GM19351 (cell line): ENCODE data around the gene PLEKHM2.

ENCODE experiments used
- ATAC-seq: cut with Tn5 transposase; IDR thresholded peaks from one replicate; pipeline ENCODE4 v1.9.1; 2021; ENCODE audit warnings: mild to moderate bottlenecking, moderate library complexity; ENCODE audit not compliant: unreplicated experiment

PLEKHM2 gene

GRCh38 chr1:15737324-15738319 is 53.5 kb downstream of the PLEKHM2 start:
- ATAC-seq: no peak

GRCh38 chr1:15738416-15739113 is 54.4 kb downstream of the PLEKHM2 start:
- ATAC-seq: no peak

- ATAC-seq: no peak
Observed at GRCh38 chr1:15739259-15739658, 55.1 kb downstream of the PLEKHM2 start.

GRCh38 chr1:15739745-15740144 is 55.6 kb downstream of the PLEKHM2 start:
- ATAC-seq: no peak

GRCh38 chr1:15740924-15741850 is 57.1 kb downstream of the PLEKHM2 start:
- ATAC-seq: peak; percentile 53

GRCh38 chr1:15742339-15742801 is 58.2 kb downstream of the PLEKHM2 start, which contains the start of gene TMEM82:
TMEM82 (plus strand) TSS chr1:15742499; CDS start chr1:15742560, 61 bp downstream.
- ATAC-seq: no peak

- ATAC-seq: no peak
Observed at GRCh38 chr1:15744122-15744679, 60.1 kb downstream of the PLEKHM2 start.

- no peak for ATAC-seq
Observed at GRCh38 chr1:15747378-15747777, 63.3 kb downstream of the PLEKHM2 start.

- no peak for ATAC-seq
Observed at GRCh38 chr1:15748264-15748663, 64.1 kb downstream of the PLEKHM2 start.

- no peak for ATAC-seq
Observed at GRCh38 chr1:15748690-15749398, 64.7 kb downstream of the PLEKHM2 start.

- ATAC-seq: no peak
Observed at GRCh38 chr1:15749399-15750291, 65.5 kb downstream of the PLEKHM2 start.

- no peak for ATAC-seq
Observed at GRCh38 chr1:15750924-15751323, 66.8 kb downstream of the PLEKHM2 start.

- ATAC-seq: no peak
Observed at GRCh38 chr1:15751717-15752116, 67.6 kb downstream of the PLEKHM2 start.

GRCh38 chr1:15753776-15754175 is 69.7 kb downstream of the PLEKHM2 start:
- no peak for ATAC-seq

GRCh38 chr1:15755021-15755645 is 71.0 kb downstream of the PLEKHM2 start:
- no peak for ATAC-seq

GRCh38 chr1:15755646-15756040 is 71.5 kb downstream of the PLEKHM2 start:
- ATAC-seq: no peak

- no peak for ATAC-seq
Observed at GRCh38 chr1:15756143-15757015, 72.3 kb downstream of the PLEKHM2 start.
